Muscle layer of duodenum (tissue), 2 donors: Measurements from ENCODE around the gene GPC2.
A peak's percentile ranks its signal among the peaks of the same experiment; 100 is the strongest.
"Not testable (repeated sequence)": the region's sequence is repeated elsewhere in the genome, so short reads cannot be mapped to it uniquely, and the experiment has no call there.

Experiments
- H3K27ac ChIP-seq: one replicate; pipeline ENCODE4 v1.7.0; 2013; ENCODE audit warnings: mild to moderate bottlenecking, low read length
- H3K27me3 ChIP-seq: one replicate; pipeline ENCODE4 v1.7.0; 2013; ENCODE audit warnings: low read depth, mild to moderate bottlenecking, control low read depth, low read length
- H3K36me3 ChIP-seq, 2 donors: one replicate each; pipeline ENCODE4 v1.7.0; 2013; ENCODE audit warnings: low read length in 2 of 2, control low read depth in 1 of 2, mild to moderate bottlenecking in 1 of 2; ENCODE audit not compliant: insufficient read depth in 2 of 2, control insufficient read depth in 1 of 2
- H3K4me1 ChIP-seq, 2 donors: one replicate each; pipeline ENCODE4 v1.7.0; 2013; ENCODE audit warnings: low read length in 2 of 2, mild to moderate bottlenecking in 2 of 2, control low read depth in 1 of 2, moderate library complexity in 1 of 2; ENCODE audit not compliant: insufficient read depth in 2 of 2, control insufficient read depth in 1 of 2
- H3K4me3 ChIP-seq, 2 donors: one replicate each; pipeline ENCODE4 v1.7.0; 2013; ENCODE audit warnings: low read length in 2 of 2, low read depth in 1 of 2, mild to moderate bottlenecking in 1 of 2
- H3K9me3 ChIP-seq, 2 donors: one replicate each; pipeline ENCODE4 v1.7.0; 2013; ENCODE audit warnings: low read length in 2 of 2, control low read depth in 1 of 2, mild to moderate bottlenecking in 1 of 2; ENCODE audit not compliant: control insufficient read depth in 1 of 2
- donor health status: healthy.

Gene GPC2

GRCh38 chr7:100154651-100155491, 22.3 kb downstream of the GPC2 start:
- Histone ChIP-seq H3K4me1 (peaks cover 16 to 32% of the 10 kb centered on the region in 2 donors), H3K36me3 (peaks cover 20 to 39% of the 10 kb centered on the region in 2 donors), H3K9me3 (no peaks in the 10 kb centered on the region), H3K27me3 (no peaks in the 10 kb centered on the region), H3K27ac (no peak overlapping the region), H3K4me3 (no peak overlapping the region)

GRCh38 chr7:100153708-100154535, 23.3 kb downstream of the GPC2 start:
- H3K27ac ChIP-seq: peak overlapping the region; percentile 39
- H3K27me3 ChIP-seq: no peaks in the 10 kb centered on the region
- H3K4me3 ChIP-seq: no peak overlapping the region
- H3K4me1 ChIP-seq: peaks cover 19 to 36% of the 10 kb centered on the region in 2 donors
- no peaks in the 10 kb centered on the region for H3K9me3 ChIP-seq
- peaks cover 20 to 39% of the 10 kb centered on the region in 2 donors for H3K36me3 ChIP-seq

- Histone ChIP-seq H3K9me3 (no peaks in the 10 kb centered on the region), H3K27me3 (no peaks in the 10 kb centered on the region), H3K36me3 (peaks cover 20 to 39% of the 10 kb centered on the region in 2 donors), H3K4me1 (peaks cover 19 to 36% of the 10 kb centered on the region in 2 donors), H3K4me3 (no peak overlapping the region), H3K27ac (no peak overlapping the region)
Observed at GRCh38 chr7:100152937-100153666, 24.1 kb downstream of the GPC2 start.

- Histone ChIP-seq H3K27ac (no peak overlapping the region), H3K9me3 (no peaks in the 10 kb centered on the region), H3K36me3 (peaks cover 20 to 39% of the 10 kb centered on the region in 2 donors), H3K4me1 (peaks cover 16 to 31% of the 10 kb centered on the region in 2 donors), H3K4me3 (no peak overlapping the region), H3K27me3 (no peaks in the 10 kb centered on the region)
Observed at GRCh38 chr7:100152404-100152803, 24.8 kb downstream of the GPC2 start.

GRCh38 chr7:100148559-100149328, 28.4 kb downstream of the GPC2 start, which contains the start of gene LAMTOR4:
LAMTOR4 (plus strand) TSS chr7:100148918; CDS start chr7:100148973, 55 bp downstream.
- peaks cover 4 to 8% of the 10 kb centered on the region in 2 donors for H3K36me3 ChIP-seq
- H3K9me3 ChIP-seq: no peaks in the 10 kb centered on the region
- peak within 1 kb of the TSS; percentile 79 to 97 for H3K4me3 ChIP-seq
- H3K27ac ChIP-seq: peak within 1 kb of the TSS; percentile 86
- H3K4me1 ChIP-seq: peaks cover 5 to 16% of the 10 kb centered on the region in 2 donors
- H3K27me3 ChIP-seq: no peaks in the 10 kb centered on the region

GRCh38 chr7:100148225-100148558, 29.0 kb downstream of the GPC2 start:
- H3K4me1 ChIP-seq: peaks cover 3 to 16% of the 10 kb centered on the region in 2 donors
- H3K27me3 ChIP-seq: no peaks in the 10 kb centered on the region
- peaks cover 0 to 3% of the 10 kb centered on the region in 2 donors for H3K36me3 ChIP-seq
- H3K27ac ChIP-seq: peak overlapping the region; percentile 10
- H3K4me3 ChIP-seq: peak overlapping the region; percentile 79 to 97
- no peaks in the 10 kb centered on the region for H3K9me3 ChIP-seq

- Histone ChIP-seq H3K36me3 (no peaks in the 10 kb centered on the region), H3K4me1 (peaks cover 3 to 16% of the 10 kb centered on the region in 2 donors), H3K4me3 (no peak overlapping the region), H3K27ac (no peak overlapping the region), H3K9me3 (no peaks in the 10 kb centered on the region), H3K27me3 (no peaks in the 10 kb centered on the region)
Observed at GRCh38 chr7:100147278-100147677, 29.9 kb downstream of the GPC2 start.

- H3K27ac ChIP-seq, H3K27me3 ChIP-seq, H3K4me3 ChIP-seq, H3K36me3 ChIP-seq, H3K9me3 ChIP-seq: not testable (repeated sequence)
- H3K4me1 ChIP-seq: peaks cover 3 to 16% of the 10 kb centered on the region in 2 donors
Observed at GRCh38 chr7:100146350-100146749, 30.8 kb downstream of the GPC2 start.

- no peaks in the 10 kb centered on the region for H3K9me3 ChIP-seq
- no peaks in the 10 kb centered on the region for H3K36me3 ChIP-seq
- H3K4me1 ChIP-seq: no peaks in the 10 kb centered on the region
- H3K4me3 ChIP-seq: no peak overlapping the region
- H3K27ac ChIP-seq: no peak overlapping the region
- no peaks in the 10 kb centered on the region for H3K27me3 ChIP-seq
Observed at GRCh38 chr7:100142461-100142860, 34.7 kb downstream of the GPC2 start.

- Histone ChIP-seq H3K27ac (no peak overlapping the region), H3K4me3 (no peak overlapping the region), H3K4me1 (no peaks in the 10 kb centered on the region)
Observed at GRCh38 chr7:100141555-100141949, 35.6 kb downstream of the GPC2 start.

More at GRCh38 chr7:100141555-100141949, 35.6 kb downstream of the GPC2 start:
- no peaks in the 10 kb centered on the region for H3K36me3 ChIP-seq
- H3K27me3 ChIP-seq: no peaks in the 10 kb centered on the region
- no peaks in the 10 kb centered on the region for H3K9me3 ChIP-seq
